Neural cell (in vitro differentiated cells): ENCODE measurements around the gene RBFA. TPM values are rescaled to one million over a fixed set of nuclear protein-coding genes. Genes with fewer than 3 reads are reported as not detected.

ENCODE experiments used
- H2AFZ ChIP-seq: fragments of 200-600, 300-800 bp; sonication (generic), shearing (Covaris generic); 2 replicates; pipeline ENCODE4 v1.6.0; 2014; ENCODE audit warnings: low read depth, mild to moderate bottlenecking, antibody characterized with exemption, low read length, moderate library complexity
- H3F3A ChIP-seq: fragments of 200-600 bp; shearing (Covaris generic); 2 replicates; pipeline ENCODE4 v1.6.1; 2016; ENCODE audit warnings: mild to moderate bottlenecking, moderate library complexity, mixed read lengths, antibody characterized with exemption, low read length; ENCODE audit not compliant: insufficient read depth, poor library complexity, severe bottlenecking
- H3K27ac ChIP-seq: fragments of 200-600, 300-800 bp; sonication (generic), shearing (Covaris generic); 2 replicates; pipeline ENCODE4 v1.5.1; 2014; ENCODE audit warnings: mild to moderate bottlenecking, low read length, moderate library complexity
- H3K27me3 ChIP-seq: fragments of 300-800, 200-600 bp; sonication (generic), shearing (Covaris generic); 2 replicates; pipeline ENCODE4 v1.6.0; 2014; ENCODE audit warnings: mild to moderate bottlenecking, low read depth, low read length, moderate library complexity; ENCODE audit not compliant: insufficient read depth
- H3K36me3 ChIP-seq: fragments of 300-800, 200-600 bp; sonication (generic), shearing (Covaris generic); 2 replicates; pipeline ENCODE4 v1.5.1; 2014; ENCODE audit warnings: mild to moderate bottlenecking, antibody characterized with exemption, low read length, moderate library complexity; ENCODE audit not compliant: insufficient read depth
- H3K4me2 ChIP-seq: fragments of 300-800, 200-600 bp; sonication (generic), shearing (Covaris generic); 2 replicates; pipeline ENCODE4 v1.6.0; 2014; ENCODE audit warnings: mild to moderate bottlenecking, low read length
- H3K4me3 ChIP-seq: fragments of 300-800, 200-600 bp; sonication (generic), shearing (Covaris generic); 2 replicates; pipeline ENCODE4 v1.5.1; 2014; ENCODE audit warnings: mild to moderate bottlenecking, low read length, moderate library complexity
- H3K79me2 ChIP-seq: fragments of 200-600 bp; shearing (Covaris generic); replicated peaks from 2 replicates; pipeline ENCODE4 v1.6.0; 2014; ENCODE audit warnings: mild to moderate bottlenecking, low read length, moderate library complexity; ENCODE audit not compliant: insufficient read depth
- H3K9ac ChIP-seq: fragments of 300-800, 200-600 bp; sonication (generic), shearing (Covaris generic); 2 replicates; pipeline ENCODE4 v1.6.1; 2016; ENCODE audit warnings: mild to moderate bottlenecking, low read length, mixed read lengths
- H3K9me2 ChIP-seq: fragments of 200-600 bp; shearing (Covaris generic); 2 replicates; pipeline ENCODE4 v1.6.1; 2016; ENCODE audit warnings: mild to moderate bottlenecking, low read length, mixed read lengths; ENCODE audit not compliant: insufficient read depth
- H3K9me3 ChIP-seq: fragments of 200-600, 300-800 bp; sonication (generic), shearing (Covaris generic); 2 replicates; pipeline ENCODE4 v1.6.1; 2016; ENCODE audit warnings: mild to moderate bottlenecking, mixed run types, low read length, moderate library complexity, mixed read lengths
- H4K20me1 ChIP-seq: fragments of 200-600 bp; shearing (Covaris generic); 2 replicates; pipeline ENCODE4 v1.6.1; 2016; ENCODE audit warnings: mild to moderate bottlenecking, mixed run types; ENCODE audit not compliant: insufficient read depth
- EP300 ChIP-seq: fragments of 450-650 bp; conservative IDR thresholded peaks from 2 replicates; pipeline ENCODE4 v1.6.1; 2014; ENCODE audit warnings: antibody characterized with exemption, mild to moderate bottlenecking, moderate library complexity; ENCODE audit not compliant: poor library complexity, severe bottlenecking
- EZH2 ChIP-seq: fragments of 200-600, 300-800 bp; shearing (Covaris generic), sonication (generic); IDR thresholded peaks from 2 replicates; pipeline ENCODE4 v1.6.1; 2014; ENCODE audit warnings: antibody characterized with exemption, low read length, borderline replicate concordance, mild to moderate bottlenecking; ENCODE audit not compliant: insufficient read depth, poor library complexity, severe bottlenecking
- MXI1 ChIP-seq: fragments of 450-650 bp; conservative IDR thresholded peaks from 2 replicates; pipeline ENCODE4 v1.6.1; 2014; ENCODE audit warnings: antibody characterized with exemption, mild to moderate bottlenecking; ENCODE audit not compliant: poor library complexity, severe bottlenecking
- POLR2AphosphoS5 ChIP-seq: IDR thresholded peaks from 2 replicates; pipeline ENCODE4 v1.6.1; 2012
- RAD21 ChIP-seq: fragments of 450-650 bp; conservative IDR thresholded peaks from 2 replicates; pipeline ENCODE4 v1.6.1; 2014; ENCODE audit warnings: antibody characterized with exemption, mild to moderate bottlenecking, moderate library complexity
- SMC3 ChIP-seq: fragments of 450-650 bp; conservative IDR thresholded peaks from 2 replicates; pipeline ENCODE4 v1.6.1; 2014; ENCODE audit warnings: antibody characterized with exemption, mild to moderate bottlenecking, moderate library complexity; ENCODE audit not compliant: poor library complexity
- TAF1 ChIP-seq: IDR thresholded peaks from 2 replicates; pipeline ENCODE4 v1.6.1; 2012; ENCODE audit warnings: low read depth
- polyA plus RNA-seq: library from polyadenylated mRNA; depleted of rRNA; stranded (reverse); fragments of >200 nt; gene quantifications from 2 replicates; pipeline ENCODE4 v1.2.3, GENCODE V29; 2014
- TF ChIP-seq, protein P1 (sequence below): IDR thresholded peaks from 2 replicates; pipeline ENCODE4 v1.6.1; 2012; ENCODE audit warnings: borderline replicate concordance
- TF ChIP-seq, protein P2 (sequence below): fragments of 450-650 bp; IDR thresholded peaks from 2 replicates; pipeline ENCODE4 v1.5.1; 2014; ENCODE audit warnings: antibody characterized with exemption, mild to moderate bottlenecking, moderate library complexity; ENCODE audit not compliant: poor library complexity, severe bottlenecking

The RBFA gene
- polyA plus RNA-seq, 1 donor from 2014 or later: 78.1 TPM

DNA sequence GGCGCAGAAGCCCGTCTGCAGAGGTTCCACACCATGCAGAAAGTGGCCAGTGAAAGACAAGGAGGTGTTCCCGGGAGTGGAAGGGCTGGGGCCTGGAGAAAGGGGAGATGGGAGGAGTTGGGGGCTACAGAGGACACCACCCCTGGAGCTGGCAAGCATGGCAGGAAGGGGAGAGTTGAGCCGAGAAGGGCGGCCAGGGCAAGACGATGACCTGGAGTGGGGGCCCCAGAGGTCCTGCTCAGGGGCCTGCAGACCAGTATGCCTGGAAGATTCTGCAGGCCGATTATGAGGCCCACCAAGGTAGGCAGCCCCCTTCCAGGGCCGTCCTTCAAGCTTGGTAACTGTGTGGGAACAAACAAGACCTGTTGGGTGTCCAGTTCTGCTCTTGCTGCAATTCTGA lies 33.1 kb downstream of the RBFA start:
- no peak overlapping the region for H3K4me2 ChIP-seq
- H3K9ac ChIP-seq: no peak overlapping the region
- no peaks in the 10 kb centered on the region for H3K79me2 ChIP-seq
- H3K36me3 ChIP-seq: no peaks in the 10 kb centered on the region
- no peaks in the 10 kb centered on the region for H3K9me3 ChIP-seq
- H3K4me3 ChIP-seq: no peak overlapping the region
- TF ChIP-seq EZH2: no peak
- TF ChIP-seq MXI1: no peak
- TF ChIP-seq, protein P1, sequence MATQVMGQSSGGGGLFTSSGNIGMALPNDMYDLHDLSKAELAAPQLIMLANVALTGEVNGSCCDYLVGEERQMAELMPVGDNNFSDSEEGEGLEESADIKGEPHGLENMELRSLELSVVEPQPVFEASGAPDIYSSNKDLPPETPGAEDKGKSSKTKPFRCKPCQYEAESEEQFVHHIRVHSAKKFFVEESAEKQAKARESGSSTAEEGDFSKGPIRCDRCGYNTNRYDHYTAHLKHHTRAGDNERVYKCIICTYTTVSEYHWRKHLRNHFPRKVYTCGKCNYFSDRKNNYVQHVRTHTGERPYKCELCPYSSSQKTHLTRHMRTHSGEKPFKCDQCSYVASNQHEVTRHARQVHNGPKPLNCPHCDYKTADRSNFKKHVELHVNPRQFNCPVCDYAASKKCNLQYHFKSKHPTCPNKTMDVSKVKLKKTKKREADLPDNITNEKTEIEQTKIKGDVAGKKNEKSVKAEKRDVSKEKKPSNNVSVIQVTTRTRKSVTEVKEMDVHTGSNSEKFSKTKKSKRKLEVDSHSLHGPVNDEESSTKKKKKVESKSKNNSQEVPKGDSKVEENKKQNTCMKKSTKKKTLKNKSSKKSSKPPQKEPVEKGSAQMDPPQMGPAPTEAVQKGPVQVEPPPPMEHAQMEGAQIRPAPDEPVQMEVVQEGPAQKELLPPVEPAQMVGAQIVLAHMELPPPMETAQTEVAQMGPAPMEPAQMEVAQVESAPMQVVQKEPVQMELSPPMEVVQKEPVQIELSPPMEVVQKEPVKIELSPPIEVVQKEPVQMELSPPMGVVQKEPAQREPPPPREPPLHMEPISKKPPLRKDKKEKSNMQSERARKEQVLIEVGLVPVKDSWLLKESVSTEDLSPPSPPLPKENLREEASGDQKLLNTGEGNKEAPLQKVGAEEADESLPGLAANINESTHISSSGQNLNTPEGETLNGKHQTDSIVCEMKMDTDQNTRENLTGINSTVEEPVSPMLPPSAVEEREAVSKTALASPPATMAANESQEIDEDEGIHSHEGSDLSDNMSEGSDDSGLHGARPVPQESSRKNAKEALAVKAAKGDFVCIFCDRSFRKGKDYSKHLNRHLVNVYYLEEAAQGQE: no peak
- no peaks in the 10 kb centered on the region for H3F3A ChIP-seq
- no peaks in the 10 kb centered on the region for H4K20me1 ChIP-seq
- no peak overlapping the region for H3K27ac ChIP-seq
- no peaks in the 10 kb centered on the region for H3K27me3 ChIP-seq
- H3K9me2 ChIP-seq: no peaks in the 10 kb centered on the region
- no peak overlapping the region for H2AFZ ChIP-seq

DNA sequence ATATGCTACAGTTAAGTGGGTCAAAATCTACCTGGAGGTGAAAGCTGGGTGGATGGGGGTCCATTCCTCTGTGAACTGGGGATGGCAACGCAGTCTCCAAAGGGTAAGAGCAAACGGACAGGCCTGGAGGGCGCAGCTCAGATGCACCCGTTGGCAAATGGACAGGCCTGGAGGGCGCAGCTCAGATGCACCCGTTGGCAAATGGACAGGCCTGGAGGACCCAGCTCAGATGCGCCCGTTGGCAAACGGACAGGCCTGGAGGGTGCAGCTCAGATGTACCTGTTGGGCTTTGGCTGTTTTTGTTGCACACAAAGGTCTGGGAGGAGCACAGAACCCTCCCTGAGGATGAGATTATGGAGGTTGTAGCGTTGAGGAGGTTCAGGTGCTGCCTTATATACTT lies 33.7 kb downstream of the RBFA start:
- no peak overlapping the region for H3K4me2 ChIP-seq
- H3F3A ChIP-seq: no peaks in the 10 kb centered on the region
- H4K20me1 ChIP-seq: no peaks in the 10 kb centered on the region
- no peak overlapping the region for H3K4me3 ChIP-seq
- no peak overlapping the region for H3K27ac ChIP-seq
- H3K9me2 ChIP-seq: no peaks in the 10 kb centered on the region
- H3K79me2 ChIP-seq: no peaks in the 10 kb centered on the region
- H3K27me3 ChIP-seq: no peaks in the 10 kb centered on the region
- no peaks in the 10 kb centered on the region for H3K9me3 ChIP-seq
- TF ChIP-seq POLR2AphosphoS5: no peak
- no peak for TF ChIP-seq TAF1
- no peak for TF ChIP-seq EZH2
- TF ChIP-seq, protein P2, sequence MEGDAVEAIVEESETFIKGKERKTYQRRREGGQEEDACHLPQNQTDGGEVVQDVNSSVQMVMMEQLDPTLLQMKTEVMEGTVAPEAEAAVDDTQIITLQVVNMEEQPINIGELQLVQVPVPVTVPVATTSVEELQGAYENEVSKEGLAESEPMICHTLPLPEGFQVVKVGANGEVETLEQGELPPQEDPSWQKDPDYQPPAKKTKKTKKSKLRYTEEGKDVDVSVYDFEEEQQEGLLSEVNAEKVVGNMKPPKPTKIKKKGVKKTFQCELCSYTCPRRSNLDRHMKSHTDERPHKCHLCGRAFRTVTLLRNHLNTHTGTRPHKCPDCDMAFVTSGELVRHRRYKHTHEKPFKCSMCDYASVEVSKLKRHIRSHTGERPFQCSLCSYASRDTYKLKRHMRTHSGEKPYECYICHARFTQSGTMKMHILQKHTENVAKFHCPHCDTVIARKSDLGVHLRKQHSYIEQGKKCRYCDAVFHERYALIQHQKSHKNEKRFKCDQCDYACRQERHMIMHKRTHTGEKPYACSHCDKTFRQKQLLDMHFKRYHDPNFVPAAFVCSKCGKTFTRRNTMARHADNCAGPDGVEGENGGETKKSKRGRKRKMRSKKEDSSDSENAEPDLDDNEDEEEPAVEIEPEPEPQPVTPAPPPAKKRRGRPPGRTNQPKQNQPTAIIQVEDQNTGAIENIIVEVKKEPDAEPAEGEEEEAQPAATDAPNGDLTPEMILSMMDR: no peak
- TF ChIP-seq RAD21: no peak
- no peak overlapping the region for H3K9ac ChIP-seq
- no peaks in the 10 kb centered on the region for H3K36me3 ChIP-seq
- H2AFZ ChIP-seq: no peak overlapping the region

DNA sequence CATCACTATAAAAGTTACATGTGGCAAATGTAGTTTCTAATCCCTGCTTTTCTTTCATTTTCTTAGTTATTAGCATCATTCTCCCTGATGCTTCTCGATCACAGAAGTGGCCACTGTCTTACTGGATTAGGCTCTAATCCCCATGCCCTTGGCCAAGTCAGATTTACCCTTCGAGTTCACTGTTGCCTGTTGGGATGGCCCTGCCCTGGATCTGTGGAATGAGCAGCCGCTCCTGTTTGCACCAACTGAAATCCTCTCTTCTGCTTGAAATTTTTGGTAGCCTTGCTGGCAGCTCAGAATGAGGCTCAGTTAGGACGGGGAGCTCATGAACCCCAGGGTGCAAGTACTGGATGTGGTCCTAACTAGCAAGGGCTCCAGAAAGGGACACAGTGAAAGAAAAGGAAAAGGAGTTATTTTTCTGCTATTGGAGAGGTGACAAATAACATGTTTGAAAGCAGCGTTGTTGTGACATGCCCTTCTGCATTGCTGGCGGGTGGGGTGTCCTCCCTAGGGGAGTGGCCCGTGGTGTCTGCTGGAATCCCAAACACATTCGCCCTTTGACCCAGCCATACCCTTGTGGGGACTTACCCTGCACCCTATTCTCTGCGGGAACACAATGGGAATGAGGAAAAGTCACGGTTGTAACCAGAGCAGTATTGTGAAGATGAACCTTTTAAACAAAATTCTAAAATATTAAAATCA lies 34.5 kb downstream of the RBFA start:
- no peak overlapping the region for H3K4me2 ChIP-seq
- TF ChIP-seq EP300 (no peak), POLR2AphosphoS5 (no peak), RAD21 (no peak), TAF1 (no peak), SMC3 (no peak), EZH2 (no peak), MXI1 (no peak)
- TF ChIP-seq, protein P2: no peak
- TF ChIP-seq, protein P1: no peak
- no peak overlapping the region for H3K27ac ChIP-seq
- H3K79me2 ChIP-seq: no peaks in the 10 kb centered on the region
- H3K4me3 ChIP-seq: no peak overlapping the region
- no peaks in the 10 kb centered on the region for H3K27me3 ChIP-seq
- H3K9me3 ChIP-seq: no peaks in the 10 kb centered on the region
- no peaks in the 10 kb centered on the region for H4K20me1 ChIP-seq
- H3K36me3 ChIP-seq: no peaks in the 10 kb centered on the region
- no peaks in the 10 kb centered on the region for H3K9me2 ChIP-seq
- H3F3A ChIP-seq: no peaks in the 10 kb centered on the region
- no peak overlapping the region for H3K9ac ChIP-seq
- H2AFZ ChIP-seq: no peak overlapping the region
